GM12878 (cell line): ENCODE measurements around the gene FAS. TPM values are rescaled to one million over a fixed set of nuclear protein-coding genes. Genes with fewer than 3 reads are reported as not detected.

Experiments used
- BHLHE40 ChIP-seq, 2 experiments: fragments of 450-650 bp in 1 of 2; IDR thresholded peaks; 2 replicates each; pipeline ENCODE4 v1.6.1; 2011 to 2017; ENCODE audit warnings: low read depth in 2 of 2, borderline replicate concordance in 1 of 2, improper control_type of control experiment in 1 of 2, low read length in 1 of 2, mild to moderate bottlenecking in 1 of 2
- CHD1 ChIP-seq: IDR thresholded peaks from 2 replicates; pipeline ENCODE4 v1.6.1; 2012; ENCODE audit warnings: low read depth, low read length, improper control_type of control experiment
- CHD2 ChIP-seq: IDR thresholded peaks from 2 replicates; pipeline ENCODE4 v1.6.1; 2011; ENCODE audit warnings: low read depth, low read length, improper control_type of control experiment, borderline replicate concordance
- CHD4 ChIP-seq: fragments of 200-600 bp; sonication (generic); IDR thresholded peaks from 2 replicates; pipeline ENCODE4 v1.6.1; 2016; ENCODE audit warnings: mild to moderate bottlenecking
- CREM ChIP-seq: IDR thresholded peaks from 2 replicates; pipeline ENCODE4 v1.6.1; 2014; ENCODE audit warnings: antibody characterized with exemption, low read depth
- HCFC1 ChIP-seq: fragments of 150-350 bp; IDR thresholded peaks from 2 replicates; pipeline ENCODE4 v1.6.1; 2014; ENCODE audit warnings: low read length
- HDAC2 ChIP-seq: fragments of 200-600 bp; sonication (generic); IDR thresholded peaks from 2 replicates; pipeline ENCODE4 v1.6.1; 2017
- IKZF2 ChIP-seq, 2 experiments: fragments of 450-650 bp; IDR thresholded peaks; 2 replicates each; pipeline ENCODE4 v1.6.1; 2017; ENCODE audit warnings: mild to moderate bottlenecking in 2 of 2, moderate library complexity in 2 of 2
- JUNB ChIP-seq: IDR thresholded peaks from 2 replicates; pipeline ENCODE4 v1.6.1; 2016; ENCODE audit warnings: antibody characterized with exemption, mild to moderate bottlenecking
- JUND ChIP-seq: IDR thresholded peaks from 2 replicates; pipeline ENCODE4 v1.6.1; 2012; ENCODE audit warnings: low read depth, mild to moderate bottlenecking, low read length, improper control_type of control experiment, moderate library complexity
- LARP7 ChIP-seq: fragments of 450-650 bp; IDR thresholded peaks from 2 replicates; pipeline ENCODE4 v1.6.1; 2017; ENCODE audit warnings: mild to moderate bottlenecking
- NBN ChIP-seq: fragments of 450-650 bp; IDR thresholded peaks from 2 replicates; pipeline ENCODE4 v1.6.1; 2016
- POLR2A ChIP-seq: IDR thresholded peaks from 2 replicates; pipeline ENCODE4 v1.6.1; 2011; ENCODE audit warnings: low read depth, mild to moderate bottlenecking, low read length
- POU2F2 ChIP-seq: IDR thresholded peaks from 3 replicates; pipeline ENCODE4 v1.6.1; 2011; ENCODE audit warnings: low read depth, mild to moderate bottlenecking, low read length, borderline replicate concordance
- RELB ChIP-seq: fragments of 450-650 bp; IDR thresholded peaks from 2 replicates; pipeline ENCODE4 v1.6.1; 2017; ENCODE audit warnings: low read depth, mild to moderate bottlenecking, moderate library complexity
- RUNX3 ChIP-seq: IDR thresholded peaks from 2 replicates; pipeline ENCODE4 v1.6.1; 2012; ENCODE audit warnings: low read length, inconsistent platforms
- TCF12 ChIP-seq: IDR thresholded peaks from 2 replicates; pipeline ENCODE4 v1.6.1; 2011; ENCODE audit warnings: low read depth, mild to moderate bottlenecking, low read length
- YY1 ChIP-seq: IDR thresholded peaks from 2 replicates; pipeline ENCODE4 v1.6.1; 2011; ENCODE audit warnings: low read depth, mild to moderate bottlenecking, low read length
- ZBTB11 ChIP-seq: fragments of 450-650 bp; formaldehyde crosslinking; IDR thresholded peaks from 2 replicates; pipeline ENCODE4 v1.5.0; 2022; ENCODE audit warnings: mild to moderate bottlenecking, missing genetic modification characterization
- ZNF217 ChIP-seq: fragments of 450-650 bp; IDR thresholded peaks from 2 replicates; pipeline ENCODE4 v1.6.1; 2017; ENCODE audit warnings: antibody characterized with exemption, mild to moderate bottlenecking
- ZNF24 ChIP-seq: fragments of 450-650 bp; IDR thresholded peaks from 2 replicates; pipeline ENCODE4 v1.6.1; 2017; ENCODE audit warnings: antibody characterized with exemption, mild to moderate bottlenecking
- ZNF384 ChIP-seq: IDR thresholded peaks from 2 replicates; pipeline ENCODE4 v1.6.1; 2012; ENCODE audit warnings: low read depth, mild to moderate bottlenecking, low read length, improper control_type of control experiment, borderline replicate concordance
- ZNF687 ChIP-seq: fragments of 450-650 bp; IDR thresholded peaks from 2 replicates; pipeline ENCODE4 v1.6.1; 2017; ENCODE audit warnings: mild to moderate bottlenecking, moderate library complexity
- ZZZ3 ChIP-seq: IDR thresholded peaks from 2 replicates; pipeline ENCODE4 v1.6.1; 2011; ENCODE audit warnings: low read depth; ENCODE audit not compliant: control insufficient read depth, insufficient read length
- polyA plus RNA-seq, 11 experiments: library from polyadenylated mRNA; depleted of rRNA in 4 of 11; unstranded in 6 of 11; stranded (reverse) in 5 of 11; fragments of >200 nt; fragmentation: Nextera tagmentation in 4 of 11; fragmentation: Illumina TruSeq in 1 of 11; extraction: Ambion mirVana in 4 of 11; extraction: Trizol in 1 of 11; gene quantifications; 1 replicate in 1 of 11; 2 replicates in 10 of 11; pipeline versions ENCODE4 v1.2.1 to v1.2.3, GENCODE V29; 2011 to 2016; ENCODE audit warnings: inconsistent platforms in 2 of 11, missing spikeins in 2 of 11, low read depth in 1 of 11
- total RNA-seq, 4 experiments: library from RNA; depleted of rRNA in 3 of 4; stranded (reverse); fragments of >200 nt in 3 of 4; fragmentation: Illumina TruSeq in 1 of 4; extraction: Trizol in 1 of 4; gene quantifications; 2 replicates each; pipeline versions ENCODE4 v1.2.1 to v1.2.3, GENCODE V29; 2013 to 2021

Gene FAS
- total and polyA plus RNA-seq, 10 of the 15 experiments (the other 5 are each of a cell fraction or from before 2014, with no cell fraction given): 50.1 to 147 (median 69.9) TPM

- TF ChIP-seq POLR2A: peak; percentile 86
- TF ChIP-seq ZNF687: 0 out of 2 replicates have a peak, but pooled peaks have one; percentile 8
- no peak for TF ChIP-seq ZNF24
- peak; percentile 51; the same call in 1 of the 2 replicates for TF ChIP-seq CREM
- TF ChIP-seq RUNX3: peak; percentile 54; the same call in 1 of the 2 replicates
- peak; percentile 75; a peak in 3 of 4 replicates for TF ChIP-seq IKZF2 (IDR thresholded peaks at IDR 0.05)
- peak; percentile 49; the same call in 1 of the 2 replicates for TF ChIP-seq YY1
- TF ChIP-seq ZNF217: no peak
- TF ChIP-seq ZNF384: no peak
- TF ChIP-seq TCF12: peak; percentile 81
- no peak for TF ChIP-seq ZZZ3
- peak; percentile 35; the same call in 1 of the 3 replicates for TF ChIP-seq POU2F2
- peak; percentile 78 for TF ChIP-seq RELB
- TF ChIP-seq JUND: no peak
- peak; percentile 86 for TF ChIP-seq NBN
- no peak for TF ChIP-seq HDAC2
- 0 out of 2 replicates have a peak, but pooled peaks have one; percentile 20 for TF ChIP-seq JUNB
- no peak for TF ChIP-seq CHD4
- peak; percentile 84; the same call in 1 of the 2 replicates for TF ChIP-seq CHD1
- TF ChIP-seq LARP7: peak; percentile 66
- TF ChIP-seq ZBTB11 (CRISPR knock-in tag): no peak; the same call in 1 of the 2 replicates
- TF ChIP-seq BHLHE40 (IDR thresholded peaks at IDR 0.05; ENCODE audit: borderline replicate concordance in 1 of 2, low read depth in 2 of 2, low read length in 1 of 2): peak; percentile 46 to 50; a peak in 2 of 4 replicates
- peak; percentile 74; the same call in 1 of the 2 replicates for TF ChIP-seq CHD2
- TF ChIP-seq HCFC1: no peak; the same call in 1 of the 2 replicates
Observed at GRCh38 chr10:88990384-88991160, at the start of gene FAS (continued).
